H9 (cell line): ENCODE results near the gene YAP1. TPM values are rescaled to one million over a fixed set of nuclear protein-coding genes. Genes with fewer than 3 reads are reported as not detected.

Experiments
- DNase-seq: peaks from one replicate; pipeline ENCODE4 v3.0.0-alpha.2; 2017
- H2AFZ ChIP-seq: one replicate; pipeline ENCODE4 v1.6.1; 2013; ENCODE audit warnings: mild to moderate bottlenecking, low read length, control low read depth, moderate library complexity
- H2AK5ac ChIP-seq: 2 replicates; pipeline ENCODE4 v1.6.1; 2013; ENCODE audit warnings: low read length, control low read depth, mixed read lengths; ENCODE audit not compliant: insufficient read length
- H2BK120ac ChIP-seq: one replicate; pipeline ENCODE4 v1.6.1; 2013; ENCODE audit warnings: low read depth, mild to moderate bottlenecking, low read length, control low read depth, inconsistent platforms; ENCODE audit not compliant: poor library complexity, severe bottlenecking
- H2BK12ac ChIP-seq: 2 replicates; pipeline ENCODE4 v1.6.1; 2013; ENCODE audit warnings: low read length, control low read depth, mixed read lengths, low read depth; ENCODE audit not compliant: insufficient read length
- H2BK15ac ChIP-seq: 2 replicates; pipeline ENCODE4 v1.6.1; 2013; ENCODE audit warnings: low read depth, low read length, control low read depth
- H2BK20ac ChIP-seq: one replicate; pipeline ENCODE4 v1.6.1; 2013; ENCODE audit warnings: low read depth, mild to moderate bottlenecking, low read length, control low read depth, inconsistent platforms; ENCODE audit not compliant: poor library complexity, severe bottlenecking
- H2BK5ac ChIP-seq: 2 replicates; pipeline ENCODE4 v1.6.1; 2013; ENCODE audit warnings: low read length, control low read depth, mixed read lengths; ENCODE audit not compliant: insufficient read length
- H3K14ac ChIP-seq: 2 replicates; pipeline ENCODE4 v1.6.1; 2013; ENCODE audit warnings: low read length, control low read depth; ENCODE audit not compliant: insufficient read depth
- H3K18ac ChIP-seq: 2 replicates; pipeline ENCODE4 v1.6.1; 2013; ENCODE audit warnings: low read depth, mild to moderate bottlenecking, mixed read lengths, low read length, control low read depth; ENCODE audit not compliant: insufficient read length
- H3K23ac ChIP-seq: 2 replicates; pipeline ENCODE4 v1.6.1; 2013; ENCODE audit warnings: low read length, control low read depth, mixed read lengths, low read depth; ENCODE audit not compliant: insufficient read length
- H3K23me2 ChIP-seq: 2 replicates; pipeline ENCODE4 v1.6.1; 2013; ENCODE audit warnings: low read depth, mild to moderate bottlenecking, mixed read lengths, low read length, control low read depth; ENCODE audit not compliant: insufficient read length, poor library complexity, severe bottlenecking
- H3K27ac ChIP-seq: 2 replicates; pipeline ENCODE4 v1.5.1; 2013; ENCODE audit warnings: low read length, control low read depth, mixed read lengths, low read depth; ENCODE audit not compliant: insufficient read length
- H3K27me3 ChIP-seq: 2 replicates; pipeline ENCODE4 v1.6.1; 2013; ENCODE audit warnings: low read length, control low read depth, inconsistent platforms; ENCODE audit not compliant: insufficient read depth
- H3K4ac ChIP-seq: 2 replicates; pipeline ENCODE4 v1.6.1; 2013; ENCODE audit warnings: low read depth, mild to moderate bottlenecking, control low read depth, inconsistent platforms, low read length, moderate library complexity
- H3K4me1 ChIP-seq: 2 replicates; pipeline ENCODE4 v1.6.1; 2013; ENCODE audit warnings: low read length, control low read depth, inconsistent platforms; ENCODE audit not compliant: insufficient read depth
- H3K4me2 ChIP-seq: 2 replicates; pipeline ENCODE4 v1.6.1; 2013; ENCODE audit warnings: low read length, control low read depth, mixed read lengths; ENCODE audit not compliant: insufficient read length, insufficient read depth
- H3K56ac ChIP-seq: 2 replicates; pipeline ENCODE4 v1.6.1; 2013; ENCODE audit warnings: low read depth, mild to moderate bottlenecking, mixed read lengths, low read length, control low read depth; ENCODE audit not compliant: insufficient read length
- H3K79me1 ChIP-seq: 2 replicates; pipeline ENCODE4 v1.6.1; 2013; ENCODE audit warnings: low read depth, mild to moderate bottlenecking, moderate library complexity, low read length, control low read depth, inconsistent platforms; ENCODE audit not compliant: insufficient read depth, poor library complexity, severe bottlenecking
- H3K79me2 ChIP-seq: 2 replicates; pipeline ENCODE4 v1.6.1; 2013; ENCODE audit warnings: low read length, control low read depth, inconsistent platforms; ENCODE audit not compliant: insufficient read depth
- H3K9ac ChIP-seq: 2 replicates; pipeline ENCODE4 v1.6.1; 2013; ENCODE audit warnings: low read length, control low read depth, mixed read lengths; ENCODE audit not compliant: insufficient read length; ENCODE audit errors: extremely low read depth
- H3K9me3 ChIP-seq: one replicate; pipeline ENCODE4 v1.6.1; 2013; ENCODE audit warnings: low read depth, low read length, inconsistent platforms; ENCODE audit not compliant: control insufficient read depth
- H3T11ph ChIP-seq: one replicate; pipeline ENCODE4 v1.6.1; 2013; ENCODE audit warnings: mild to moderate bottlenecking, low read length, control low read depth, inconsistent platforms
- H4K20me1 ChIP-seq: one replicate; pipeline ENCODE4 v1.6.1; 2013; ENCODE audit not compliant: control insufficient read depth, insufficient read length, insufficient read depth
- H4K5ac ChIP-seq: 2 replicates; pipeline ENCODE4 v1.6.1; 2013; ENCODE audit warnings: low read depth, mild to moderate bottlenecking, mixed read lengths, low read length, control low read depth; ENCODE audit not compliant: insufficient read length
- H4K8ac ChIP-seq: replicated peaks from 2 replicates; pipeline ENCODE4 v1.6.1; 2013; ENCODE audit warnings: low read length, control low read depth, mixed read lengths, low read depth; ENCODE audit not compliant: insufficient read length
- H4K91ac ChIP-seq: 2 replicates; pipeline ENCODE4 v1.6.1; 2013; ENCODE audit warnings: low read depth, mild to moderate bottlenecking, moderate library complexity, mixed read lengths, low read length, control low read depth; ENCODE audit not compliant: insufficient read length
- H3K27ac Mint-ChIP-seq, 3 experiments: 2 replicates in 2 of 3; 3 replicates in 1 of 3; pipeline ENCODE4 v1.8.0; 2020 to 2021; ENCODE audit warnings: mixed read lengths in 3 of 3, mild to moderate bottlenecking in 1 of 3, moderate library complexity in 1 of 3
- H3K27me3 Mint-ChIP-seq: 2 replicates; pipeline ENCODE4 v1.8.0; 2021; ENCODE audit warnings: low read depth, mild to moderate bottlenecking, moderate library complexity, mixed read lengths
- H3K36me3 Mint-ChIP-seq, 3 experiments: 2 replicates in 2 of 3; 3 replicates in 1 of 3; pipeline ENCODE4 v1.8.0; 2020 to 2021; ENCODE audit warnings: low read depth in 3 of 3, mixed read lengths in 3 of 3; ENCODE audit not compliant: insufficient read depth in 1 of 3
- H3K4me1 Mint-ChIP-seq, 2 experiments: 2 replicates each; pipeline ENCODE4 v1.8.0; 2020; ENCODE audit warnings: mixed read lengths in 2 of 2
- H3K4me3 Mint-ChIP-seq, 2 experiments: 2 replicates in 1 of 2; 3 replicates in 1 of 2; pipeline ENCODE4 v1.8.0; 2020 to 2021; ENCODE audit warnings: mild to moderate bottlenecking in 2 of 2, mixed read lengths in 2 of 2, moderate library complexity in 1 of 2
- H3K9me3 Mint-ChIP-seq, 2 experiments: 2 replicates in 1 of 2; 3 replicates in 1 of 2; pipeline ENCODE4 v1.8.0; 2020; ENCODE audit warnings: mild to moderate bottlenecking in 2 of 2, mixed read lengths in 2 of 2, moderate library complexity in 1 of 2
- total RNA-seq: library from RNA; stranded (reverse); gene quantifications from 2 replicates; pipeline ENCODE4 v1.2.1, GENCODE V29; 2021
- TF ChIP-seq, protein P1 (sequence below): fragments of 200-600 bp; sonication (generic); conservative IDR thresholded peaks from 3 replicates; pipeline ENCODE4 v1.8.0; 2021; ENCODE audit warnings: antibody characterized with exemption, mild to moderate bottlenecking

Gene YAP1
- total RNA-seq, 1 experiment from 2014 or later: 124 TPM

GRCh38 chr11:102148059-102148458 is 37.8 kb downstream of the YAP1 start:
- Histone ChIP-seq H3K4me2 (no peak overlapping the region), H3K23me2 (no peaks in the 10 kb centered on the region), H2BK120ac (no peak overlapping the region), H3K9ac (no peak overlapping the region), H4K91ac (no peak overlapping the region), H3K18ac (no peak overlapping the region), H3K56ac (no peak overlapping the region), H3K14ac (no peak overlapping the region), H2BK20ac (no peak overlapping the region), H3K27ac (no peak overlapping the region), H4K5ac (no peak overlapping the region), H2AK5ac (no peak overlapping the region), H2BK5ac (no peak overlapping the region), H3K27me3 (no peaks in the 10 kb centered on the region), H4K20me1 (no peaks in the 10 kb centered on the region), H2AFZ (no peak overlapping the region), H3T11ph (no peak overlapping the region), H3K79me2 (peaks cover 5% of the 10 kb centered on the region; the same call in 1 of the 2 replicates), H3K9me3 (no peaks in the 10 kb centered on the region), H3K4me1 (no peaks in the 10 kb centered on the region), H3K4ac (no peak overlapping the region), H2BK15ac (no peak overlapping the region), H2BK12ac (no peak overlapping the region), H3K79me1 (peaks cover 2% of the 10 kb centered on the region), H3K23ac (no peak overlapping the region), H4K8ac (no peak overlapping the region)
- Mint-ChIP-seq H3K27ac (no peak overlapping the region), H3K9me3 (no peaks in the 10 kb centered on the region), H3K36me3 (peaks cover 0 to 4% (median 0%) of the 10 kb centered on the region in 3 experiments; a peak in 1 of 7 replicates), H3K4me3 (no peak overlapping the region), H3K4me1 (peaks cover 14 to 27% of the 10 kb centered on the region in 2 experiments), H3K27me3 (no peaks in the 10 kb centered on the region)
- TF ChIP-seq, protein P1, sequence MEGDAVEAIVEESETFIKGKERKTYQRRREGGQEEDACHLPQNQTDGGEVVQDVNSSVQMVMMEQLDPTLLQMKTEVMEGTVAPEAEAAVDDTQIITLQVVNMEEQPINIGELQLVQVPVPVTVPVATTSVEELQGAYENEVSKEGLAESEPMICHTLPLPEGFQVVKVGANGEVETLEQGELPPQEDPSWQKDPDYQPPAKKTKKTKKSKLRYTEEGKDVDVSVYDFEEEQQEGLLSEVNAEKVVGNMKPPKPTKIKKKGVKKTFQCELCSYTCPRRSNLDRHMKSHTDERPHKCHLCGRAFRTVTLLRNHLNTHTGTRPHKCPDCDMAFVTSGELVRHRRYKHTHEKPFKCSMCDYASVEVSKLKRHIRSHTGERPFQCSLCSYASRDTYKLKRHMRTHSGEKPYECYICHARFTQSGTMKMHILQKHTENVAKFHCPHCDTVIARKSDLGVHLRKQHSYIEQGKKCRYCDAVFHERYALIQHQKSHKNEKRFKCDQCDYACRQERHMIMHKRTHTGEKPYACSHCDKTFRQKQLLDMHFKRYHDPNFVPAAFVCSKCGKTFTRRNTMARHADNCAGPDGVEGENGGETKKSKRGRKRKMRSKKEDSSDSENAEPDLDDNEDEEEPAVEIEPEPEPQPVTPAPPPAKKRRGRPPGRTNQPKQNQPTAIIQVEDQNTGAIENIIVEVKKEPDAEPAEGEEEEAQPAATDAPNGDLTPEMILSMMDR: no peak
- DNase-seq: no peak
